Measurements from ENCODE around the gene NUDT22.

Gene NUDT22

GRCh38 chr11:64238999-64239398 lies 12.9 kb downstream of the NUDT22 start:
- TF ChIP-seq CTCF (conservative IDR thresholded peaks at IDR 0.05; ENCODE audit: low read depth, low read length): no peak
- no peak overlapping the region for H3K4me3 ChIP-seq (ENCODE audit: low read depth, low read length)
- DNase-seq (ENCODE audit: low read depth): no peak

- peak overlapping the region; percentile 84 for H3K4me3 ChIP-seq (ENCODE audit: low read depth, low read length)
- no peak for DNase-seq (ENCODE audit: low read depth)
- TF ChIP-seq CTCF (conservative IDR thresholded peaks at IDR 0.05; ENCODE audit: low read depth, low read length): no peak
These were observed 13.8 kb downstream of the NUDT22 start for GRCh38 chr11:64239662-64240434.

- DNase-seq (ENCODE audit: low read depth): peak; percentile 98
- H3K4me3 ChIP-seq (ENCODE audit: low read depth, low read length): peak within 1 kb of the TSS; percentile 91
- no peak for TF ChIP-seq CTCF (conservative IDR thresholded peaks at IDR 0.05; ENCODE audit: low read depth, low read length)
These were observed 14.6 kb downstream of the NUDT22 start, which contains the start of gene FKBP2 for GRCh38 chr11:64240435-64241240. Gene FKBP2 (plus strand): TSS chr11:64241095. CDS start chr11:64242388, 1,293 bp downstream.

GRCh38 chr11:64241241-64241490 lies 15.1 kb downstream of the NUDT22 start:
- peak; percentile 100 for DNase-seq (ENCODE audit: low read depth)
- H3K4me3 ChIP-seq (ENCODE audit: low read depth, low read length): peak overlapping the region; percentile 91
- TF ChIP-seq CTCF (conservative IDR thresholded peaks at IDR 0.05; ENCODE audit: low read depth, low read length): no peak

DNA sequence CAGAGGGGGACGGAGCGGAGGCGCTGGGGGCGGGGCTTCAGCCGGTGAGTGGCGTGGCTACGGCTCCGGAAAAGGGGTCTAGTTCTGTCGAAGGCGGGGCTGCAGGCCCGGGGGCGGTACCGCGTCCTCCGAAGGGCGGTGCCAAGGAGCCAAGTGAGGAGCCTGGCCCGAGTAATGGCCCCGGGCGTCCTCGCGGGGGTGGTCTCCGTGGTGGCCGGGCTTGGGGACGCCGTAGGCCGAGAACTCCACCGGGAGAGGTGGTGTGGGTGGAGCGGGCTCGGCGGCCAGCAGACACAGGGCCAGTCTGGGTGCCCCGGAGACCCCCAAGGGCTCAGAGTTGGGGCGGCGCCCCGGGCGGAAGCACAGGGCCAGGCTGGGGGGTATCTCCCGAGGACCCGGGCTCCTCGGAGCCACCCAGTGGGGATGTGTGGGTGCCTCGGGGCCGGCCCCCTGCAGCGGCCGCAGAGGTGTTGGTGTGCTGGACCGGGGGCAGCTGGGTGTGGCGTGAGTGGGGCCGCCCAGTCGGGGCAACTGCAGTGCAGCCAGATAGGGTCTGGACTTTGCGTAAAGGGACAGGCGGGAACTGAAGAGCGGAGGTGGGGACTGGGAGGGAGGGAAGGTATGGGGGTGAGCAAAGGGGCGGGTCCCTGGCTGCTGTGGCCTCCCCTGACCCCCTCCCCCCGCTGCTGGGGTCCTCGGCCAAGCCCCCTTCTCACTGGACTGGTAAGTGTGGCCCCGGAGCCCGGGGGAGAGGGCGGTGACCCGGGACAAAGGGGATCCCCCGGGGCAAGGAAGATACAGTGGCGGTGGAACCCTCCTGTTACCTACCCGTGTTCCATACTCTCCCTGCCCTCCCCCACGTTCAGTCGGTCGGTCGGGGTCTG lies 15.7 kb downstream of the NUDT22 start:
- H3K4me3 ChIP-seq (ENCODE audit: low read depth, low read length): peak overlapping the region; percentile 91
- DNase-seq (ENCODE audit: low read depth): no peak
- TF ChIP-seq CTCF (conservative IDR thresholded peaks at IDR 0.05; ENCODE audit: low read depth, low read length): no peak

GRCh38 chr11:64243236-64243854 lies 17.3 kb downstream of the NUDT22 start:
- H3K4me3 ChIP-seq (ENCODE audit: low read depth, low read length): no peak overlapping the region
- TF ChIP-seq CTCF (conservative IDR thresholded peaks at IDR 0.05; ENCODE audit: low read depth, low read length): no peak
- DNase-seq (ENCODE audit: low read depth): no peak
